Cardiac muscle cell (in vitro differentiated cells and primary cell): ENCODE data around the gene GRAMD1A. TPM values are rescaled to one million over a fixed set of nuclear protein-coding genes. Genes with fewer than 3 reads are reported as not detected.

ENCODE experiments used
- DNase-seq, 2 donors: peaks; one replicate each; pipeline versions ENCODE4 v3.0.0 to v3.0.0-alpha.2; 2010 to 2017; ENCODE audit warnings: low read depth in 1 of 2, low spot score in 1 of 2
- H3K27ac ChIP-seq: fragments of 200-600 bp; sonication (generic); 2 replicates; pipeline ENCODE4 v1.5.1; 2016
- H3K27me3 ChIP-seq: fragments of 200-600 bp; sonication (generic); 2 replicates; pipeline ENCODE4 v1.6.0; 2016; ENCODE audit warnings: control low read depth
- H3K36me3 ChIP-seq: fragments of 200-600 bp; sonication (generic); 2 replicates; pipeline ENCODE4 v1.5.1; 2016; ENCODE audit warnings: control low read depth
- H3K4me1 ChIP-seq: fragments of 200-600 bp; sonication (generic); 2 replicates; pipeline ENCODE4 v1.8.1; 2017; ENCODE audit warnings: low read depth, mild to moderate bottlenecking, mixed run types
- H3K4me3 ChIP-seq: fragments of 200-600 bp; sonication (generic); 2 replicates; pipeline ENCODE4 v1.5.1; 2016; ENCODE audit warnings: mild to moderate bottlenecking
- H3K9me3 ChIP-seq: fragments of 200-600 bp; sonication (generic); 2 replicates; pipeline ENCODE4 v1.5.1; 2017; ENCODE audit warnings: low read depth, mild to moderate bottlenecking, control low read depth
- polyA plus RNA-seq: library from polyadenylated mRNA; unstranded; fragments of >200 nt; fragmentation: Nextera tagmentation; extraction: Ambion mirVana; gene quantifications from 2 replicates; pipeline ENCODE4 v1.2.1, GENCODE V29; 2016
- total RNA-seq: library from RNA; depleted of rRNA; stranded (reverse); fragments of >200 nt; gene quantifications from 2 replicates; pipeline ENCODE4 v1.2.3, GENCODE V29; 2016
- TF ChIP-seq, protein P1 (sequence below): IDR thresholded peaks from 2 replicates; pipeline ENCODE4 v1.5.1; 2012; ENCODE audit warnings: low read depth, mild to moderate bottlenecking, low read length

The GRAMD1A gene
- total and polyA plus RNA-seq, 2 experiments from 2014 or later: 84.6 to 113 TPM

DNA sequence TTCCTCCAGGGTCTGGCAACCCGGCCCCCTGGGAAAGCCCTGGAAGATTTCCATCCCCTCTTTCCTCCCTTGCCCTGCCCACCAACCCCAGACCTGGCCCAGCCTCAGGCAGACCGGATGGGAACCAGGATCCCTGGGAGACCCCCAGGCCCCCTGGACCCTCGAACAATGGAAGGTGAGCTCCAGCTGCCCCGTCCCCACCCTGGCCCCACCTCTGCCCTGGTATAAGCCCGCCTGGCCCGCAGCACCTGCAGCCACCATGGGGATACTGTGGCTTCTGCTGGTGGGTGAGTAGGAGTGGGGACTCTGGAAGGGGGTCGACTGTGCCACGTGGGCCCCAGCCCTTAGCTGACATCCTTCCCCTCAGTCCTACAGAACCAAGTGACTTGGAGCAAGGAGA lies 73.8 kb downstream of the GRAMD1A start:
- no peak overlapping the region for H3K27ac ChIP-seq

DNA sequence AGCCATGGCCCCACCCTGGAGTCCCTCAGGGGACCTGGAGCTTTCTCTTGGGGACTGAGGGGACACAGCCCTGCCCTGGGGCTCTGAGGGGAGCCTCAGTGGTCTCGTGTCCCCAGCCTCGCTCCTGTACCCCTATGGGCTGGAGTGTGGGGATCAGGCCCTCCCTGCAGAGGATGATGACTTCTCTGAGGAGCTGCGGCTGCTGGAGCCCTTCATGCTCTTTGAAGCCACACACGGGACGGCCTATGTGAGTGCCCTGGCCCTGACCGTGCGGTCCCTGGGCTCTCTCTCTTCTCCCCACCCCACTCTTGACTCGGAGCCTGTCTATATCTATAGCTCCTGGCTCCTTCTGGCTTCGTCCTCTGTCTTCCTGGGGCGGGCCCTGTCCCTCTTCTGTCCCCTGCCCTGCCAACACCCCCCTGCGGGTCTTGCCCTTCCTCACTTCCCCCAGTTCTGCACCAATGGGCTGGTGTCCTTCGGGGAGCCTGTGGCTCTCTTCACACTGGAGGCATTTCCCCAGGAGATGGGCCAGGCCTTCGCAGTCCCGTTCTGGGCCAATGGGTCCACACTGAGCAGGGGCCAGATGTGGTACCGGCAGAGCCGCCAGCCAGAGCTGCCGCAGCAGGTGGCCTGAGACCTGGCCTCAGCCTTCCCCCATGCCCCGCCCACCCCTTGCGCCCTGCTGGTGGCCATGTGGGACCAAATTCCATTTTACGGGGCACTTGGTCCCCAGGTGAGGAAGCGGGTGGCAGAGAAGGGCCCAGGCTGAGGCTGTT lies 74.5 kb downstream of the GRAMD1A start:
- Histone ChIP-seq H3K4me3 (no peak overlapping the region), H3K27me3 (no peaks in the 10 kb centered on the region), H3K27ac (no peak overlapping the region), H3K4me1 (no peaks in the 10 kb centered on the region), H3K9me3 (no peaks in the 10 kb centered on the region), H3K36me3 (no peaks in the 10 kb centered on the region)
- TF ChIP-seq, protein P1, sequence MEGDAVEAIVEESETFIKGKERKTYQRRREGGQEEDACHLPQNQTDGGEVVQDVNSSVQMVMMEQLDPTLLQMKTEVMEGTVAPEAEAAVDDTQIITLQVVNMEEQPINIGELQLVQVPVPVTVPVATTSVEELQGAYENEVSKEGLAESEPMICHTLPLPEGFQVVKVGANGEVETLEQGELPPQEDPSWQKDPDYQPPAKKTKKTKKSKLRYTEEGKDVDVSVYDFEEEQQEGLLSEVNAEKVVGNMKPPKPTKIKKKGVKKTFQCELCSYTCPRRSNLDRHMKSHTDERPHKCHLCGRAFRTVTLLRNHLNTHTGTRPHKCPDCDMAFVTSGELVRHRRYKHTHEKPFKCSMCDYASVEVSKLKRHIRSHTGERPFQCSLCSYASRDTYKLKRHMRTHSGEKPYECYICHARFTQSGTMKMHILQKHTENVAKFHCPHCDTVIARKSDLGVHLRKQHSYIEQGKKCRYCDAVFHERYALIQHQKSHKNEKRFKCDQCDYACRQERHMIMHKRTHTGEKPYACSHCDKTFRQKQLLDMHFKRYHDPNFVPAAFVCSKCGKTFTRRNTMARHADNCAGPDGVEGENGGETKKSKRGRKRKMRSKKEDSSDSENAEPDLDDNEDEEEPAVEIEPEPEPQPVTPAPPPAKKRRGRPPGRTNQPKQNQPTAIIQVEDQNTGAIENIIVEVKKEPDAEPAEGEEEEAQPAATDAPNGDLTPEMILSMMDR: no peak
- DNase-seq: no peak

More for the DNA sequence above, 73.8 kb downstream of the GRAMD1A start:
- no peak for DNase-seq
- no peak overlapping the region for H3K4me3 ChIP-seq
- TF ChIP-seq, protein P1: no peak
- no peaks in the 10 kb centered on the region for H3K27me3 ChIP-seq
- no peaks in the 10 kb centered on the region for H3K9me3 ChIP-seq
- H3K4me1 ChIP-seq: no peaks in the 10 kb centered on the region
- H3K36me3 ChIP-seq: no peaks in the 10 kb centered on the region

DNA sequence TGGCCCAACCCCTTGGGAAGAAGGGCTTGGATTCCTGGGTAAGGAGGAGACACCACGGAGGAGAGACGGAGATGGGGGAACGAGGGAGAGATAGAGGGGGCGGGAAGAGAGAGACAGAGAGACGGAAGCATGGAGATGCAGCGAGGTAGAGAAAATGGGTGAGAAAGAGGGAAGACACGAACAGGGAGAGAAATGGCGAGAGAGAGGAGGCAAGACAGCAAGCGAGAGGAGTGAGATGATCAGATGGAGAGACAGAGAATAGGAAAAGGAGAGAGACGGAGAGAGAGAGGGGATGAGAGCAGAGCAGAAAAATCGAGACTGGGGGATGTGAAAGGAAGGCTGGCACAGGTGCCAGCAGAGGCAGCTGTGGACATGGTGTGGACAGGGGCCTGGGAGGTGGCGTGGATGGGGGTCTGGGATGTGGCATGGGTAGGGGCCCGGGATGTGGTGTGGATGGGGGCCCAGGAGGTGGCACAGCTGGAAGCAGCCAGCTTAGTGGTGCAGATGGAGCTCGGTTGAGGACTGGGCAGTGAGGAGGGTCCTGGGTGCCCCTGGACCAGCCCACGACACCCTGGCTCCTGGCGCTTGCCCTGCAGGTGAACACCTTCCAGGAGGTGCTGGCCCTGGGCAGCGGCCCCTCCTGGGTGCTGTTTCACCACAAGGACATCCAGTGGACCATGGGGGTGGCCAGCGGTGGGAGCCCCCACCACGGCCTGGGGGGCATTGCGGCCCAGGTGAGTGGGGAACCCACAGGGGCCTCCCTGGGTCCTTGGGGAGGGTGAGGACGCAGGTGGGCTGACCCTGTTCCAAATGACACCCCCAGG lies 75.3 kb downstream of the GRAMD1A start:
- no peaks in the 10 kb centered on the region for H3K36me3 ChIP-seq
- no peak overlapping the region for H3K4me3 ChIP-seq
- H3K27me3 ChIP-seq: no peaks in the 10 kb centered on the region
- no peaks in the 10 kb centered on the region for H3K9me3 ChIP-seq
- DNase-seq: no peak
- TF ChIP-seq, protein P1: no peak
- no peaks in the 10 kb centered on the region for H3K4me1 ChIP-seq
- H3K27ac ChIP-seq: no peak overlapping the region

DNA sequence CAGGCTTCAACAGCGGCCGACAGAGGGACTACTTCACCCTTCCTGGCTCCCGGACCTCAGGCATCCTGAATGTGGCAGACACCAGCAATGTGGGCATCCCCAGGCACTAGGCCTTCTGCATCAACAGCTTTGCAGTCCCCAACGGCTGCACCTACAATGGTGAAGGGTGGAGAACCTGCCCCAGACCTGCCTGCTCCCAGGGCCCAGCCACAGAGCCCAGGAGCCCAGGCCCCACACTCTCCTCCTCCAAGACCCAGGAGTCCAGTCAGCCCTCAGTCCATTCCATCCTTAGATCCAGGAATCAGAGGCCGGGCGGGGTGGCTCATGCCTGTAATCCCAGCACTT lies 75.9 kb downstream of the GRAMD1A start:
- Histone ChIP-seq H3K27me3 (no peaks in the 10 kb centered on the region), H3K4me1 (no peaks in the 10 kb centered on the region)
- DNase-seq: no peak

More for the DNA sequence above, 75.9 kb downstream of the GRAMD1A start:
- H3K4me3 ChIP-seq: no peak overlapping the region
- TF ChIP-seq, protein P1: no peak
- no peak overlapping the region for H3K27ac ChIP-seq
- H3K9me3 ChIP-seq: no peaks in the 10 kb centered on the region
- no peaks in the 10 kb centered on the region for H3K36me3 ChIP-seq

Other genes with a start within 250 kb of the GRAMD1A start
- gene ZNF599, start 227.1 kb upstream of the GRAMD1A start, total RNA-seq: 18.4 and 22.7 TPM in 2 replicates
- gene ZNF599, start 227.1 kb upstream of the GRAMD1A start, polyA plus RNA-seq: 11.6 and 15.6 TPM in 2 replicates
- 4.6 and 4.7 TPM in 2 replicates for gene ZNF30, start 73.4 kb upstream of the GRAMD1A start, total RNA-seq
- 4.1 and 7.8 TPM in 2 replicates for gene ZNF30, start 73.4 kb upstream of the GRAMD1A start, polyA plus RNA-seq
- 8.9 and 14.0 TPM in 2 replicates for gene ZNF792, start 36.1 kb upstream of the GRAMD1A start, total RNA-seq
- 2.6 and 4.6 TPM in 2 replicates for gene ZNF792, start 36.1 kb upstream of the GRAMD1A start, polyA plus RNA-seq
- gene SCN1B, start 30.1 kb downstream of the GRAMD1A start, total RNA-seq: 1.2 and 4.2 TPM in 2 replicates
- gene SCN1B, start 30.1 kb downstream of the GRAMD1A start, polyA plus RNA-seq: 1.6 and 2.2 TPM in 2 replicates
- gene HPN, start 41.4 kb downstream of the GRAMD1A start, total RNA-seq: 12.9 and 36.2 TPM in 2 replicates
- gene HPN, start 41.4 kb downstream of the GRAMD1A start, polyA plus RNA-seq: 21.3 and 43.7 TPM in 2 replicates
- gene FXYD3, start 115.5 kb downstream of the GRAMD1A start, total RNA-seq: not detected in 2 replicates
- 0.35 TPM in 1 of 2 replicates, not detected in the other for gene FXYD3, start 115.5 kb downstream of the GRAMD1A start, polyA plus RNA-seq
- gene LGI4, start 134.7 kb downstream of the GRAMD1A start, total RNA-seq: 42.0 and 45.5 TPM in 2 replicates
- gene LGI4, start 134.7 kb downstream of the GRAMD1A start, polyA plus RNA-seq: 26.7 and 27.5 TPM in 2 replicates
- gene FXYD1, start 138.5 kb downstream of the GRAMD1A start, total RNA-seq: 105 and 154 TPM in 2 replicates
- gene FXYD1, start 138.5 kb downstream of the GRAMD1A start, polyA plus RNA-seq: 268 and 314 TPM in 2 replicates
- gene FXYD7, start 142.9 kb downstream of the GRAMD1A start, total RNA-seq: 2.6 and 4.5 TPM in 2 replicates
- gene FXYD7, start 142.9 kb downstream of the GRAMD1A start, polyA plus RNA-seq: 3.5 and 5.0 TPM in 2 replicates
- 12.2 and 14.5 TPM in 2 replicates for gene FXYD5, start 154.4 kb downstream of the GRAMD1A start, total RNA-seq
- 11.3 and 19.3 TPM in 2 replicates for gene FXYD5, start 154.4 kb downstream of the GRAMD1A start, polyA plus RNA-seq
- gene FAM187B, start 228.4 kb downstream of the GRAMD1A start, total RNA-seq: not detected in 2 replicates
- gene FAM187B, start 228.4 kb downstream of the GRAMD1A start, polyA plus RNA-seq: not detected in 2 replicates
- gene LSR, start 248.7 kb downstream of the GRAMD1A start, total RNA-seq: 40.1 and 63.6 TPM in 2 replicates
- 77.0 and 91.9 TPM in 2 replicates for gene LSR, start 248.7 kb downstream of the GRAMD1A start, polyA plus RNA-seq